Gastroesophageal sphincter (tissue), 3 donors: ENCODE data around the gene RPL12.

Experiments used
- EP300 ChIP-seq: sonication (generic); formaldehyde crosslinking; IDR thresholded peaks from one replicate; pipeline ENCODE4 v1.6.1; 2017; ENCODE audit warnings: antibody characterized with exemption, mild to moderate bottlenecking
- TF ChIP-seq, protein P1 (sequence below), 4 experiments: fragments of 200-600 bp in 2 of 4; fragments of 450-650 bp in 2 of 4; sonication (generic) in 1 of 4; IDR thresholded peaks; one replicate each; pipeline ENCODE4 v1.5.1; 2017 to 2019; ENCODE audit warnings: antibody characterized with exemption in 4 of 4, mild to moderate bottlenecking in 2 of 4, moderate library complexity in 2 of 4

GRCh38 chr9:127500399-127500798, 49.2 kb upstream of the RPL12 start:
- TF ChIP-seq, protein P1, sequence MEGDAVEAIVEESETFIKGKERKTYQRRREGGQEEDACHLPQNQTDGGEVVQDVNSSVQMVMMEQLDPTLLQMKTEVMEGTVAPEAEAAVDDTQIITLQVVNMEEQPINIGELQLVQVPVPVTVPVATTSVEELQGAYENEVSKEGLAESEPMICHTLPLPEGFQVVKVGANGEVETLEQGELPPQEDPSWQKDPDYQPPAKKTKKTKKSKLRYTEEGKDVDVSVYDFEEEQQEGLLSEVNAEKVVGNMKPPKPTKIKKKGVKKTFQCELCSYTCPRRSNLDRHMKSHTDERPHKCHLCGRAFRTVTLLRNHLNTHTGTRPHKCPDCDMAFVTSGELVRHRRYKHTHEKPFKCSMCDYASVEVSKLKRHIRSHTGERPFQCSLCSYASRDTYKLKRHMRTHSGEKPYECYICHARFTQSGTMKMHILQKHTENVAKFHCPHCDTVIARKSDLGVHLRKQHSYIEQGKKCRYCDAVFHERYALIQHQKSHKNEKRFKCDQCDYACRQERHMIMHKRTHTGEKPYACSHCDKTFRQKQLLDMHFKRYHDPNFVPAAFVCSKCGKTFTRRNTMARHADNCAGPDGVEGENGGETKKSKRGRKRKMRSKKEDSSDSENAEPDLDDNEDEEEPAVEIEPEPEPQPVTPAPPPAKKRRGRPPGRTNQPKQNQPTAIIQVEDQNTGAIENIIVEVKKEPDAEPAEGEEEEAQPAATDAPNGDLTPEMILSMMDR (IDR thresholded peaks at IDR 0.05), result no peak
- TF ChIP-seq EP300, result no peak
